MCF 10A (cell line): ENCODE data around the gene UNCX. TPM values are rescaled to one million over a fixed set of nuclear protein-coding genes. Genes with fewer than 3 reads are reported as not detected.

Source experiments
- BruUV-seq: library from RNA; stranded (reverse); fragments of 400-500 nt; replicated peaks from 2 replicates; lab custom pipeline; 2021; lab: Mats Ljungman, UMichigan
- CTCF ChIA-PET: fragments of 300-600 bp; sonication (Branson Sonifier 250); formaldehyde crosslinking; extraction: SDS; loops from one replicate; lab custom pipeline; 2021; ENCODE audit warnings: antibody characterized with exemption, inconsistent platforms; lab: Yijun Ruan, JAX
- POLR2A ChIA-PET: fragments of 300-600, 350-650 bp; sonication (Branson Sonifier 250); formaldehyde crosslinking; extraction: SDS; loops from one replicate; lab custom pipeline; 2020; ENCODE audit warnings: antibody characterized with exemption, inconsistent platforms; lab: Yijun Ruan, JAX
- DNase-seq: peaks from one replicate; pipeline ENCODE4 v3.0.0-alpha.2; 2018; ENCODE audit not compliant: unreplicated experiment
- H3K27ac Mint-ChIP-seq: one replicate; pipeline ENCODE4 v1.8.0; 2022; ENCODE audit warnings: mild to moderate bottlenecking, low read depth, mixed read lengths; ENCODE audit not compliant: unreplicated experiment
- H3K27me3 Mint-ChIP-seq: one replicate; pipeline ENCODE4 v1.8.0; 2022; ENCODE audit warnings: mixed read lengths; ENCODE audit not compliant: insufficient read depth, unreplicated experiment
- H3K36me3 Mint-ChIP-seq: one replicate; pipeline ENCODE4 v1.8.0; 2022; ENCODE audit warnings: mild to moderate bottlenecking, moderate library complexity, mixed read lengths; ENCODE audit not compliant: insufficient read depth, unreplicated experiment
- H3K4me1 Mint-ChIP-seq: one replicate; pipeline ENCODE4 v1.8.0; 2022; ENCODE audit warnings: mixed read lengths; ENCODE audit not compliant: insufficient read depth, unreplicated experiment
- H3K4me3 Mint-ChIP-seq: one replicate; pipeline ENCODE4 v1.8.0; 2022; ENCODE audit warnings: mild to moderate bottlenecking, moderate library complexity, mixed read lengths; ENCODE audit not compliant: unreplicated experiment
- H3K9me3 Mint-ChIP-seq: one replicate; pipeline ENCODE4 v1.8.0; 2022; ENCODE audit warnings: mixed read lengths; ENCODE audit not compliant: unreplicated experiment
- CTCF ChIP-seq: fragments of 200-600 bp; IDR thresholded peaks from one replicate; pipeline ENCODE4 v1.8.0; 2022; ENCODE audit warnings: antibody characterized with exemption, mild to moderate bottlenecking; ENCODE audit not compliant: unreplicated experiment
- intact Hi-C: fragments of 100-400 bp; cut with micrococcal nuclease; formaldehyde crosslinking; loops from 2 replicates; pipeline ENCODE4 v1.14.1; 2022
- total RNA-seq: library from RNA; stranded (reverse); gene quantifications from 2 replicates; pipeline ENCODE4 v1.2.3, GENCODE V29; 2022

UNCX gene
- total RNA-seq, 1 experiment from 2014 or later = not detected

GRCh38 chr7:1264345-1265280, 31.9 kb downstream of the UNCX start:
- no peak overlapping the region for H3K4me3 Mint-ChIP-seq
- intact Hi-C loops = no loop called here
- peaks cover 76% of the 10 kb centered on the region for H3K27me3 Mint-ChIP-seq
- no peaks in the 10 kb centered on the region for H3K9me3 Mint-ChIP-seq
- ChIA-PET POLR2A (interaction anchor here (0.6 kb wide), 1 partner anchor 362 kb away, joined by 3 read pairs; no protein-coding TSS in a partner anchor), CTCF (no interaction called here)
- no peaks in the 10 kb centered on the region for H3K36me3 Mint-ChIP-seq
- H3K4me1 Mint-ChIP-seq = peaks cover 6% of the 10 kb centered on the region
- H3K27ac Mint-ChIP-seq = no peak overlapping the region
- no TSS peak for BruUV-seq
- DNase-seq = no peak
- no peak for TF ChIP-seq CTCF

- CTCF ChIA-PET = no interaction called here
- H3K27me3 Mint-ChIP-seq = peaks cover 54% of the 10 kb centered on the region
- DNase-seq = no peak
These were observed 34.6 kb downstream of the UNCX start for GRCh38 chr7:1267016-1267900.

GRCh38 chr7:1268076-1268815, 35.6 kb downstream of the UNCX start:
- POLR2A ChIA-PET = no interaction called here
- CTCF ChIA-PET = no interaction called here
- Mint-ChIP-seq H3K9me3 (no peaks in the 10 kb centered on the region), H3K4me1 (peaks cover 6% of the 10 kb centered on the region), H3K27me3 (peaks cover 51% of the 10 kb centered on the region), H3K4me3 (no peak overlapping the region), H3K36me3 (no peaks in the 10 kb centered on the region), H3K27ac (no peak overlapping the region)
- intact Hi-C loops = no loop called here
- DNase-seq = no peak
- BruUV-seq = no TSS peak
- TF ChIP-seq CTCF = no peak

More at GRCh38 chr7:1267016-1267900, 34.6 kb downstream of the UNCX start:
- no TSS peak for BruUV-seq
- POLR2A ChIA-PET = no interaction called here
- no peaks in the 10 kb centered on the region for H3K36me3 Mint-ChIP-seq
- H3K4me3 Mint-ChIP-seq = no peak overlapping the region
- no peak for TF ChIP-seq CTCF
- H3K9me3 Mint-ChIP-seq = no peaks in the 10 kb centered on the region
- intact Hi-C loops = no loop called here
- H3K4me1 Mint-ChIP-seq = peaks cover 6% of the 10 kb centered on the region
- H3K27ac Mint-ChIP-seq = no peak overlapping the region
